Measurements from ENCODE around the gene APOD. TPM values are rescaled to one million over a fixed set of nuclear protein-coding genes. Genes with fewer than 3 reads are reported as not detected.

The APOD gene
- total RNA-seq, 1 experiment from 2014 or later: not detected

DNA sequence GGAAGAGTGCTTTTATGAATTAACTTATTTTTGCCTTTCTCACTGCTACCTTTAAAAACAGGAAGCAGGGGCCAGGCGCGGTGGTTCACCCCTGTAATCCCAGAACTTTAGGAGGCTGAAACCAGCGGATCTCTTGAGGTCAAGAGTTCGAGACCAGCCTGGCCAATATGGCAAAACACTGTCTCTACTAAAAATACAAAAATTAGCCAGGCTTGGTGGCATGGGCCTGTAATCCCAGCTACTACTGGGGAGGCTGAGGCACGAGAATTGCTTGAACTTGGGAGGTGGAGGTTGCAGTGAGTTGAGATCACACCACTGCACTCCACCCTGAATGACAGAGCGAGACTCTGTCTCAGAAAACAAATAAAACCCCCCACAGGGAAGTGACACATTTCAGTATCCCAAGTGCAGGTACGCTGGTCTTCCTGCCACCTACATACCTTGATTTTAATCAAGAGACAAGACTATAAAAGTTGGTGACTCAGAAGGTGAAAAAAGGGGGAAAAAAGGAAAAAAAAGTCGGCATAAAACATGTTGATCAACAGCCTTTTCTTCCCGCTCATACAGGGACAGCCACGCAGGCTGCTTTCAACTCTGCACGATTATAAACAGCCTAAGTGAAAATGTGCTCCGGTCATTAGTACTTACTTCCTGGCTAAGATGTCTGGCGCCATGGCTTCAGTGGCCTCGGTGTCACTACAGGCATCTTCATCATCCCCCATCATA is 59.4 kb downstream of the APOD start:
- Histone ChIP-seq H3K18ac (ENCODE audit: insufficient read length, low read depth, low read length) (no peak overlapping the region), H2AK5ac (ENCODE audit: insufficient read length, low read length) (no peak overlapping the region), H3K9ac (ENCODE audit: extremely low read depth, insufficient read length, low read length) (no peak overlapping the region), H3K27ac (ENCODE audit: insufficient read length, low read depth, low read length) (no peak overlapping the region), H3K9me3 (ENCODE audit: control insufficient read depth, low read depth, low read length) (no peaks in the 10 kb centered on the region), H3K23ac (ENCODE audit: insufficient read length, low read depth, low read length) (no peak overlapping the region), H3K23me2 (ENCODE audit: insufficient read length, low read depth, low read length, poor library complexity, severe bottlenecking) (no peaks in the 10 kb centered on the region), H3K79me1 (ENCODE audit: insufficient read depth, low read depth, low read length, poor library complexity, severe bottlenecking) (no peaks in the 10 kb centered on the region), H3K79me2 (ENCODE audit: insufficient read depth, low read length) (no peaks in the 10 kb centered on the region), H3T11ph (ENCODE audit: low read length) (no peak overlapping the region), H3K27me3 (ENCODE audit: insufficient read depth, low read length) (no peaks in the 10 kb centered on the region), H3K4me1 (ENCODE audit: insufficient read depth, low read length) (no peaks in the 10 kb centered on the region), H3K56ac (ENCODE audit: insufficient read length, low read depth, low read length) (no peak overlapping the region), H4K8ac (replicated peaks; ENCODE audit: insufficient read length, low read depth, low read length) (no peak overlapping the region), H2AFZ (ENCODE audit: low read length) (no peak overlapping the region), H4K20me1 (ENCODE audit: control insufficient read depth, insufficient read depth, insufficient read length) (no peaks in the 10 kb centered on the region), H4K5ac (ENCODE audit: insufficient read length, low read depth, low read length) (no peak overlapping the region), H3K4me2 (ENCODE audit: insufficient read depth, insufficient read length, low read length) (no peak overlapping the region), H2BK120ac (ENCODE audit: low read depth, low read length, poor library complexity, severe bottlenecking) (no peak overlapping the region), H3K14ac (ENCODE audit: insufficient read depth, low read length) (no peak overlapping the region), H2BK15ac (ENCODE audit: low read depth, low read length) (no peak overlapping the region), H2BK12ac (ENCODE audit: insufficient read length, low read depth, low read length) (no peak overlapping the region), H4K91ac (ENCODE audit: insufficient read length, low read depth, low read length) (no peak overlapping the region), H2BK5ac (ENCODE audit: insufficient read length, low read length) (no peak overlapping the region), H3K4ac (ENCODE audit: low read depth, low read length) (no peak overlapping the region), H2BK20ac (ENCODE audit: low read depth, low read length, poor library complexity, severe bottlenecking) (no peak overlapping the region)
- Mint-ChIP-seq H3K9me3 (no peaks in the 10 kb centered on the region), H3K27ac (no peak overlapping the region; a peak in 1 of 7 replicates), H3K27me3 (ENCODE audit: low read depth) (no peaks in the 10 kb centered on the region), H3K4me1 (no peaks in the 10 kb centered on the region), H3K4me3 (no peak overlapping the region), H3K36me3 (ENCODE audit: insufficient read depth in 1 of 3, low read depth in 3 of 3) (peaks cover 6 to 10% (median 8%) of the 10 kb centered on the region in 3 experiments; a peak in 5 of 7 replicates)
- DNase-seq: no peak
- WGBS (ENCODE audit: extremely low coverage, insufficient read length, low lambda C conversion rate): no CpG with 5 or more reads among the region's 14 CpGs
- TF ChIP-seq, protein P1, sequence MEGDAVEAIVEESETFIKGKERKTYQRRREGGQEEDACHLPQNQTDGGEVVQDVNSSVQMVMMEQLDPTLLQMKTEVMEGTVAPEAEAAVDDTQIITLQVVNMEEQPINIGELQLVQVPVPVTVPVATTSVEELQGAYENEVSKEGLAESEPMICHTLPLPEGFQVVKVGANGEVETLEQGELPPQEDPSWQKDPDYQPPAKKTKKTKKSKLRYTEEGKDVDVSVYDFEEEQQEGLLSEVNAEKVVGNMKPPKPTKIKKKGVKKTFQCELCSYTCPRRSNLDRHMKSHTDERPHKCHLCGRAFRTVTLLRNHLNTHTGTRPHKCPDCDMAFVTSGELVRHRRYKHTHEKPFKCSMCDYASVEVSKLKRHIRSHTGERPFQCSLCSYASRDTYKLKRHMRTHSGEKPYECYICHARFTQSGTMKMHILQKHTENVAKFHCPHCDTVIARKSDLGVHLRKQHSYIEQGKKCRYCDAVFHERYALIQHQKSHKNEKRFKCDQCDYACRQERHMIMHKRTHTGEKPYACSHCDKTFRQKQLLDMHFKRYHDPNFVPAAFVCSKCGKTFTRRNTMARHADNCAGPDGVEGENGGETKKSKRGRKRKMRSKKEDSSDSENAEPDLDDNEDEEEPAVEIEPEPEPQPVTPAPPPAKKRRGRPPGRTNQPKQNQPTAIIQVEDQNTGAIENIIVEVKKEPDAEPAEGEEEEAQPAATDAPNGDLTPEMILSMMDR (conservative IDR thresholded peaks at IDR 0.05): no peak
